GM12878 (cell line): ENCODE data around the gene PQBP1. TPM values are rescaled to one million over a fixed set of nuclear protein-coding genes. Genes with fewer than 3 reads are reported as not detected.

Experiments used
- ATAC-seq: fragments of 200-7000 bp; cut with Tn5 transposase; 3 replicates; pipeline ENCODE4 v1.9.1; 2020; ENCODE audit warnings: mild to moderate bottlenecking, moderate library complexity
- BruUV-seq: library from RNA; stranded (reverse); fragments of 400-500 nt; replicated peaks from 2 replicates; lab custom pipeline; 2021; lab: Mats Ljungman, UMichigan
- CTCF ChIA-PET: fragments of 300-600 bp; sonication (Branson Sonifier 250); formaldehyde crosslinking; extraction: SDS; loops from one replicate; lab custom pipeline; 2021; ENCODE audit warnings: inconsistent platforms; lab: Yijun Ruan, JAX
- POLR2A ChIA-PET: fragments of 350-600 bp; formaldehyde crosslinking; extraction: SDS; loops from one replicate; lab custom pipeline; 2021; ENCODE audit warnings: inconsistent platforms; lab: Charles Lee
- RAD21 ChIA-PET: fragments of 300-600 bp; sonication (Branson Sonifier 250); formaldehyde crosslinking; loops from one replicate; lab custom pipeline; 2023; ENCODE audit warnings: antibody characterized with exemption; ENCODE audit not compliant: unreplicated experiment; lab: Charles Lee
- SMC1A ChIA-PET: fragments of 300-600 bp; sonication (Branson Sonifier 250); formaldehyde crosslinking; loops from one replicate; lab custom pipeline; 2023; ENCODE audit not compliant: unreplicated experiment, uncharacterized antibody; lab: Charles Lee
- DNase-seq: peaks from one replicate; pipeline ENCODE4 v3.0.0-alpha.2; 2011; ENCODE audit warnings: low read depth, low spot score
- FAIRE-seq: peaks from 3 replicates; lab custom pipeline; 2011; peaks lifted over from hg19 to GRCh38; lab: Jason Lieb, UNC
- H2AFZ ChIP-seq: 2 replicates; pipeline ENCODE4 v1.6.0; 2011; ENCODE audit warnings: low read depth, low read length, control low read depth; ENCODE audit not compliant: control insufficient read depth
- H3K27ac ChIP-seq: 2 replicates; pipeline ENCODE4 v1.5.1; 2011; ENCODE audit warnings: control low read depth; ENCODE audit not compliant: control insufficient read depth, insufficient read depth
- H3K27me3 ChIP-seq, 2 experiments: replicated peaks in 1 of 2; 2 replicates each; pipeline versions ENCODE4 v1.6.0 to v1.6.1; 2011; ENCODE audit warnings: low read length in 1 of 2; ENCODE audit not compliant: control insufficient read depth in 2 of 2, insufficient read depth in 2 of 2
- H3K36me3 ChIP-seq, 2 experiments: 2 replicates each; pipeline ENCODE4 v1.5.1; 2011; ENCODE audit warnings: low read length in 1 of 2; ENCODE audit not compliant: control insufficient read depth in 2 of 2, insufficient read depth in 2 of 2
- H3K4me1 ChIP-seq: 2 replicates; pipeline ENCODE4 v1.6.1; 2011; ENCODE audit warnings: mild to moderate bottlenecking, low read length, moderate library complexity, mixed read lengths; ENCODE audit not compliant: control insufficient read depth, insufficient read depth
- H3K4me2 ChIP-seq: 2 replicates; pipeline ENCODE4 v1.6.0; 2011; ENCODE audit warnings: control low read depth; ENCODE audit not compliant: control insufficient read depth, insufficient read depth
- H3K4me3 ChIP-seq: fragments of 200-600 bp; sonication (generic); 2 replicates; pipeline ENCODE4 v1.5.1; 2016
- H3K79me2 ChIP-seq: 2 replicates; pipeline ENCODE4 v1.6.0; 2011; ENCODE audit warnings: low read length; ENCODE audit not compliant: control insufficient read depth, insufficient read depth
- H3K9ac ChIP-seq: 2 replicates; pipeline ENCODE4 v1.8.0; 2011; ENCODE audit warnings: low read length, control low read depth, mixed read lengths; ENCODE audit not compliant: control insufficient read depth, insufficient read depth
- H3K9me3 ChIP-seq: replicated peaks from 3 replicates; pipeline ENCODE4 v1.5.1; 2011; ENCODE audit warnings: mild to moderate bottlenecking, low read length; ENCODE audit not compliant: control insufficient read depth, insufficient read depth
- H4K20me1 ChIP-seq: 2 replicates; pipeline ENCODE4 v1.6.0; 2011; ENCODE audit not compliant: control insufficient read depth, insufficient read depth
- JUNB ChIP-seq: IDR thresholded peaks from 2 replicates; pipeline ENCODE4 v1.6.1; 2016; ENCODE audit warnings: antibody characterized with exemption, mild to moderate bottlenecking
- LARP7 ChIP-seq: fragments of 450-650 bp; IDR thresholded peaks from 2 replicates; pipeline ENCODE4 v1.6.1; 2017; ENCODE audit warnings: mild to moderate bottlenecking
- ZZZ3 ChIP-seq: IDR thresholded peaks from 2 replicates; pipeline ENCODE4 v1.6.1; 2011; ENCODE audit warnings: low read depth; ENCODE audit not compliant: control insufficient read depth, insufficient read length
- WGBS: methylation state at CpG from one replicate; pipeline ENCODE4 v1.1.6; 2016; ENCODE audit warnings: low lambda C conversion rate; ENCODE audit not compliant: insufficient replicate concordance, insufficient coverage; ENCODE audit errors: missing lambda C conversion rate; 5-methylcytosine and 5-hydroxymethylcytosine counted together
- in situ Hi-C: fragments of 300-500 bp; cut with MboI; formaldehyde crosslinking; loops from 9 replicates; pipeline ENCODE4 v1.14.3; 2018; ENCODE audit warnings: mixed read lengths
- intact Hi-C: fragments of 100-400 bp; cut with micrococcal nuclease; formaldehyde crosslinking; loops from one replicate; pipeline ENCODE4 v1.14.2; 2022; ENCODE audit not compliant: unreplicated experiment
- polyA plus RNA-seq, 11 experiments: library from polyadenylated mRNA; depleted of rRNA in 4 of 11; unstranded in 6 of 11; stranded (reverse) in 5 of 11; fragments of >200 nt; fragmentation: Nextera tagmentation in 4 of 11; fragmentation: Illumina TruSeq in 1 of 11; extraction: Ambion mirVana in 4 of 11; extraction: Trizol in 1 of 11; gene quantifications; 1 replicate in 1 of 11; 2 replicates in 10 of 11; pipeline versions ENCODE4 v1.2.1 to v1.2.3, GENCODE V29; 2011 to 2016; ENCODE audit warnings: inconsistent platforms in 2 of 11, missing spikeins in 2 of 11, low read depth in 1 of 11
- total RNA-seq, 4 experiments: library from RNA; depleted of rRNA in 3 of 4; stranded (reverse); fragments of >200 nt in 3 of 4; fragmentation: Illumina TruSeq in 1 of 4; extraction: Trizol in 1 of 4; gene quantifications; 2 replicates each; pipeline versions ENCODE4 v1.2.1 to v1.2.3, GENCODE V29; 2013 to 2021
- TF ChIP-seq, protein P1 (sequence below): fragments of 450-650 bp; IDR thresholded peaks from 2 replicates; pipeline ENCODE4 v1.6.1; 2017; ENCODE audit warnings: mild to moderate bottlenecking, moderate library complexity
- TF ChIP-seq, protein P2 (sequence below): IDR thresholded peaks from 2 replicates; pipeline ENCODE4 v1.6.1; 2012; ENCODE audit warnings: low read length, inconsistent platforms

Gene PQBP1
- total and polyA plus RNA-seq, 10 of the 15 experiments (the other 5 are each of a cell fraction or from before 2014, with no cell fraction given), result 12.5 to 74.8 (median 68.5) TPM

- SMC1A ChIA-PET, result interaction anchor here (1.1 to 1.3 kb wide), 3 partner anchors 47 to 239 kb away, joined by 4 to 6 read pairs (median 4); no protein-coding TSS in a partner anchor
- no peak overlapping the region for H3K27ac ChIP-seq
- TF ChIP-seq, protein P1, sequence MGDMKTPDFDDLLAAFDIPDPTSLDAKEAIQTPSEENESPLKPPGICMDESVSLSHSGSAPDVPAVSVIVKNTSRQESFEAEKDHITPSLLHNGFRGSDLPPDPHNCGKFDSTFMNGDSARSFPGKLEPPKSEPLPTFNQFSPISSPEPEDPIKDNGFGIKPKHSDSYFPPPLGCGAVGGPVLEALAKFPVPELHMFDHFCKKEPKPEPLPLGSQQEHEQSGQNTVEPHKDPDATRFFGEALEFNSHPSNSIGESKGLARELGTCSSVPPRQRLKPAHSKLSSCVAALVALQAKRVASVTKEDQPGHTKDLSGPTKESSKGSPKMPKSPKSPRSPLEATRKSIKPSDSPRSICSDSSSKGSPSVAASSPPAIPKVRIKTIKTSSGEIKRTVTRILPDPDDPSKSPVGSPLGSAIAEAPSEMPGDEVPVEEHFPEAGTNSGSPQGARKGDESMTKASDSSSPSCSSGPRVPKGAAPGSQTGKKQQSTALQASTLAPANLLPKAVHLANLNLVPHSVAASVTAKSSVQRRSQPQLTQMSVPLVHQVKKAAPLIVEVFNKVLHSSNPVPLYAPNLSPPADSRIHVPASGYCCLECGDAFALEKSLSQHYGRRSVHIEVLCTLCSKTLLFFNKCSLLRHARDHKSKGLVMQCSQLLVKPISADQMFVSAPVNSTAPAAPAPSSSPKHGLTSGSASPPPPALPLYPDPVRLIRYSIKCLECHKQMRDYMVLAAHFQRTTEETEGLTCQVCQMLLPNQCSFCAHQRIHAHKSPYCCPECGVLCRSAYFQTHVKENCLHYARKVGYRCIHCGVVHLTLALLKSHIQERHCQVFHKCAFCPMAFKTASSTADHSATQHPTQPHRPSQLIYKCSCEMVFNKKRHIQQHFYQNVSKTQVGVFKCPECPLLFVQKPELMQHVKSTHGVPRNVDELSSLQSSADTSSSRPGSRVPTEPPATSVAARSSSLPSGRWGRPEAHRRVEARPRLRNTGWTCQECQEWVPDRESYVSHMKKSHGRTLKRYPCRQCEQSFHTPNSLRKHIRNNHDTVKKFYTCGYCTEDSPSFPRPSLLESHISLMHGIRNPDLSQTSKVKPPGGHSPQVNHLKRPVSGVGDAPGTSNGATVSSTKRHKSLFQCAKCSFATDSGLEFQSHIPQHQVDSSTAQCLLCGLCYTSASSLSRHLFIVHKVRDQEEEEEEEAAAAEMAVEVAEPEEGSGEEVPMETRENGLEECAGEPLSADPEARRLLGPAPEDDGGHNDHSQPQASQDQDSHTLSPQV, result no peak
- TF ChIP-seq LARP7 (no peak), ZZZ3 (no peak), JUNB (no peak)
- TF ChIP-seq, protein P2, sequence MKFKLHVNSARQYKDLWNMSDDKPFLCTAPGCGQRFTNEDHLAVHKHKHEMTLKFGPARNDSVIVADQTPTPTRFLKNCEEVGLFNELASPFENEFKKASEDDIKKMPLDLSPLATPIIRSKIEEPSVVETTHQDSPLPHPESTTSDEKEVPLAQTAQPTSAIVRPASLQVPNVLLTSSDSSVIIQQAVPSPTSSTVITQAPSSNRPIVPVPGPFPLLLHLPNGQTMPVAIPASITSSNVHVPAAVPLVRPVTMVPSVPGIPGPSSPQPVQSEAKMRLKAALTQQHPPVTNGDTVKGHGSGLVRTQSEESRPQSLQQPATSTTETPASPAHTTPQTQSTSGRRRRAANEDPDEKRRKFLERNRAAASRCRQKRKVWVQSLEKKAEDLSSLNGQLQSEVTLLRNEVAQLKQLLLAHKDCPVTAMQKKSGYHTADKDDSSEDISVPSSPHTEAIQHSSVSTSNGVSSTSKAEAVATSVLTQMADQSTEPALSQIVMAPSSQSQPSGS, result no peak
- TF ChIP-seq, all 136 proteins: peak for 0
- Histone ChIP-seq H3K4me2 (peak overlapping the region; percentile 69; the same call in 1 of the 2 replicates), H3K4me1 (no peaks in the 10 kb centered on the region), H3K9me3 (no peaks in the 10 kb centered on the region; the same call in 2 of the 3 replicates), H3K4me3 (peak overlapping the region; percentile 67; the same call in 1 of the 2 replicates), H3K36me3 (no peaks in the 10 kb centered on the region), H3K27me3 (no peaks in the 10 kb centered on the region), H3K79me2 (no peaks in the 10 kb centered on the region), H3K9ac (no peak overlapping the region), H2AFZ (peak overlapping the region; percentile 23), H4K20me1 (no peaks in the 10 kb centered on the region)
- ChIA-PET RAD21 (interaction anchor here (1.0 to 1.2 kb wide), 2 partner anchors 16 to 55 kb away, joined by 3 to 6 read pairs; no protein-coding TSS in a partner anchor), CTCF (interaction anchor here (0.8 to 2.1 kb wide), 5 partner anchors 25 to 243 kb away, joined by 3 to 8 read pairs (median 5); partner anchors contain the start of gene TFE3), POLR2A (interaction anchor here (1.2 to 1.3 kb wide), 2 partner anchors 56 to 62 kb away, joined by 3 to 4 read pairs; no protein-coding TSS in a partner anchor)
- intact Hi-C loops, result loop anchor here (5.0 to 10.0 kb wide), 2 partner anchors 244 to 416 kb away; partner anchors contain the start of genes FTSJ1 and SLC38A5
- DNase-seq (no peak), FAIRE-seq (no peak), ATAC-seq (peak; percentile 57)
- WGBS, result 57% methylated on average over 23 of the region's 35 CpGs
- in situ Hi-C loops, result no loop called here
- BruUV-seq, result no TSS peak
Observed at GRCh38 chrX:48890934-48891401, 6.8 kb upstream of the PQBP1 start.
